GM12875 (cell line): Measurements from ENCODE around the gene DBI.

Experiments
- H3K4me3 ChIP-seq: one replicate; pipeline ENCODE4 v1.5.1; 2011; ENCODE audit warnings: low read depth, low read length, control low read depth
- TF ChIP-seq, protein P1 (sequence below): IDR thresholded peaks from 2 replicates; pipeline ENCODE4 v1.5.1; 2011; ENCODE audit warnings: low read depth, mild to moderate bottlenecking, control low read depth, inconsistent platforms, low read length, moderate library complexity, borderline replicate concordance; ENCODE audit not compliant: insufficient read depth

Gene DBI

GRCh38 chr2:119366649-119367471, at the start of gene DBI, which contains the start of gene C2orf76:
TSS of gene DBI (plus strand) at chr2:119366977. CDS start at chr2:119367052, 75 bp downstream.
TSS of gene C2orf76 (minus strand) at chr2:119366834. CDS start at chr2:119339959, 26,875 bp downstream.
- H3K4me3 ChIP-seq, result peak within 1 kb of the TSS; percentile 86
- TF ChIP-seq, protein P1, sequence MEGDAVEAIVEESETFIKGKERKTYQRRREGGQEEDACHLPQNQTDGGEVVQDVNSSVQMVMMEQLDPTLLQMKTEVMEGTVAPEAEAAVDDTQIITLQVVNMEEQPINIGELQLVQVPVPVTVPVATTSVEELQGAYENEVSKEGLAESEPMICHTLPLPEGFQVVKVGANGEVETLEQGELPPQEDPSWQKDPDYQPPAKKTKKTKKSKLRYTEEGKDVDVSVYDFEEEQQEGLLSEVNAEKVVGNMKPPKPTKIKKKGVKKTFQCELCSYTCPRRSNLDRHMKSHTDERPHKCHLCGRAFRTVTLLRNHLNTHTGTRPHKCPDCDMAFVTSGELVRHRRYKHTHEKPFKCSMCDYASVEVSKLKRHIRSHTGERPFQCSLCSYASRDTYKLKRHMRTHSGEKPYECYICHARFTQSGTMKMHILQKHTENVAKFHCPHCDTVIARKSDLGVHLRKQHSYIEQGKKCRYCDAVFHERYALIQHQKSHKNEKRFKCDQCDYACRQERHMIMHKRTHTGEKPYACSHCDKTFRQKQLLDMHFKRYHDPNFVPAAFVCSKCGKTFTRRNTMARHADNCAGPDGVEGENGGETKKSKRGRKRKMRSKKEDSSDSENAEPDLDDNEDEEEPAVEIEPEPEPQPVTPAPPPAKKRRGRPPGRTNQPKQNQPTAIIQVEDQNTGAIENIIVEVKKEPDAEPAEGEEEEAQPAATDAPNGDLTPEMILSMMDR, result no peak

DNA sequence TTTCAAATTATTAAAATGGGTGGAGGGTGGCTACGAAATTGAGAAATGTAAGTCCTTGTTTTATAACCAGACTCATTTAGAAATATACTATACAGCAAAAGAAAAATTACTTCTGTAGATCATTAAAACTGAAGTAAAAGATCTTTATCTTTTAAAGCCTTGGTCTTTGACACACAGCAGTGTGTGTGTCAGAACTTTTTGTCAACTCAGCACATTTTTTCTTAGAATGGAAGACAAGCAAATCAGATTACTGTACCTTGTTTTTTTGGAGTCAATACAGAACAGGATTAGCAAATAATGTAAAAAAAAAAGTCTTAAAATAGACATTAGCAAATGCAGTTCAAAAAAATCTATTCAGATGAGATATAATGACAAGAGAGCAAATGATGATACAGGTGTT, 49.2 kb upstream of the DBI start:
- no peak overlapping the region for H3K4me3 ChIP-seq
- TF ChIP-seq, protein P1, result no peak

GRCh38 chr2:119319593-119319992, 47.2 kb upstream of the DBI start:
- H3K4me3 ChIP-seq, result no peak overlapping the region
- TF ChIP-seq, protein P1, result no peak

DNA sequence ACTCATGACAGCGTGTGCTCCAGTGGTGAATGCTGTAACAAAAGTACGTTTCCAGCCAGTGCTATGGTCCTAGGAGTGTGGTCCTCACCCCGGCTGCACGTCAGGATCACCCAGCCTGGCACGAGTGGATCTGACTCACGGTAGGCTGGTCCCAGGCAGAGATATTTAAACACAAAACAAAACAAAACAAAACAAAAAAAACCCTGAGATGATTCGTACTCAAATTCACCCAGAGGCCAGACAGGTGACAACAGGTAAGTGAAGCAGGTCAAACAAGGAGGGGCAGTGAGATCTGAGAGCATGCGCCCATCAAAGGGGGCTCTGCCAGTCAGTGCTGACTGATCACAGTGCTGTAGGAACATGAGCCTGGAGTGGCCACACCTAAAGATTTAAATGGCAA, 43.3 kb upstream of the DBI start:
- TF ChIP-seq, protein P1, result no peak
- no peak overlapping the region for H3K4me3 ChIP-seq

DNA sequence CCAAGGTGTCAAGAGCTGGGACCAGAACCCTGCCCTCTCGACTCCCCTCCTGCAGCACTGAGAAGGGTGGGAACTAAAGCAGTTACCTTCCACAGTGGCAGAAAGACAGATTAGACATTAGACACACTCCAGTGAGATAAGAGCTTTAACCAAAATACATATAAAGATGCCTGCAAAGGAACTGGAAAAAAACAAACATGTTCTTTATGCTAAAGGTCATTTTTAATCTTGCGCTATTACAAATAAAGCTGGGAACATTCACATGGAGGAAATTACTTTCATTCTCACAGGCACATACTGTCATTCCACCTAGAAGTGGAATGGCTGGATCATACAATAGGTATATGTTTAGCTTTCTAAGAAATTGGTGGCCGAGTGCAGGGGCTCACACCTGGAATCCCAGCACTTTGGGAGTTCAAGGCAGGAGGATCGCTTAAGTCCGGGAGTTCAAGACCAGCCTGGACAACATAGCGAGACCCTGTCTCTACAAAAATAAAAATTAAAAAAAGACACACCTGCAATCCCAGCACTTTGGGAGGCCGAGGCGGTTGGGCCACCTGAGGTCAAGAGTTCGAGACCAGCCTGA, 42.0 kb upstream of the DBI start:
- TF ChIP-seq, protein P1, result no peak
- no peak overlapping the region for H3K4me3 ChIP-seq

- H3K4me3 ChIP-seq, result no peak overlapping the region
- TF ChIP-seq, protein P1, result no peak
Measured at GRCh38 chr2:119326938-119327337, 39.8 kb upstream of the DBI start.

GRCh38 chr2:119327431-119327830, 39.3 kb upstream of the DBI start:
- no peak overlapping the region for H3K4me3 ChIP-seq
- TF ChIP-seq, protein P1, result no peak
